Subcutaneous abdominal adipose tissue (tissue), 5 donors: ENCODE measurements around the gene FOXS1.

Source experiments
- H3K27ac ChIP-seq: one replicate; pipeline ENCODE4 v1.7.0; 2013; ENCODE audit warnings: low read depth, mild to moderate bottlenecking, inconsistent platforms, low read length, moderate library complexity
- H3K27me3 ChIP-seq, 5 donors: one replicate each; pipeline ENCODE4 v1.7.0; 2013; ENCODE audit warnings: low read length in 5 of 5, inconsistent platforms in 1 of 5; ENCODE audit not compliant: control insufficient read depth in 5 of 5, insufficient read depth in 4 of 5
- H3K36me3 ChIP-seq, 5 donors: one replicate each; pipeline ENCODE4 v1.7.0; 2013; ENCODE audit warnings: low read length in 5 of 5; ENCODE audit not compliant: control insufficient read depth in 5 of 5, insufficient read depth in 5 of 5
- H3K4me1 ChIP-seq, 5 donors: one replicate each; pipeline ENCODE4 v1.7.0; 2013; ENCODE audit warnings: low read length in 5 of 5, mild to moderate bottlenecking in 3 of 5, moderate library complexity in 1 of 5; ENCODE audit not compliant: control insufficient read depth in 5 of 5, insufficient read depth in 5 of 5
- H3K4me3 ChIP-seq, 5 donors: one replicate each; pipeline ENCODE4 v1.7.0; 2013; ENCODE audit warnings: low read length in 5 of 5, low read depth in 1 of 5
- H3K9ac ChIP-seq, 5 donors: one replicate each; pipeline ENCODE4 v1.7.0; 2013; ENCODE audit warnings: low read length in 5 of 5, mild to moderate bottlenecking in 4 of 5, moderate library complexity in 3 of 5
- H3K9me3 ChIP-seq, 5 donors: one replicate each; pipeline ENCODE4 v1.7.0; 2013; ENCODE audit warnings: low read length in 5 of 5; ENCODE audit not compliant: control insufficient read depth in 5 of 5
- donor health status: healthy.
- donor health status: healthy.
- donor health status: healthy.
- donor health status: healthy.
- donor health status: healthy.

Gene FOXS1

DNA sequence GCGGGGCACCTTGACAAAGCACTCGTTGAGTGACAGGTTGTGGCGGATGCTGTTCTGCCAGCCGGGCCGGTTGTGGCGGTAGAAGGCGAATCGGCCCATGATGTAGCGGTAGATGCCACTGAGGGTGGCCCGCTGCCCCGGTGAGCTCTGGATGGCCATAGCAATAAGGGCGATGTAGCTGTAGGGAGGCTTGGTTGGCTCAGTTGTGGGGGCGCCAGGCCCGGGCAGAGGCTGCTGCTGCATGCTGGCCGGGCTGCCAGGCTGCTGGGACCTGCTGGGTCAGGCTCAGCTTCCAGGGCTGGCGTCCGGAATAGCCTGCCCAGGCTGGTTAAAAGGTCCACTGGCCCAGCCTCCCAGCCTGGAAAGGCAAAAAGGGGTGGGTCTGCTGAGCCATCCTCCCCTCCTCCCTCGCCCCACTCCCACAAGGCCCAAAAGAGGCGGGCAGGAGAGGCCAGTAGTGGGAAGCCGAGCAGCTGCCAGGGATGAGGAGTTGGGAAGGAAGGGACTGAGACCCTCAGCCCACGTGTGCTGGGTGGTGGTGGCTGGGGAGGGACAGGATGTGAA is at the start of gene FOXS1:
FOXS1 (minus strand) TSS at position 305 of the 564 bp plus-strand sequence; CDS start at position 243, 62 bp downstream.
- peak within 1 kb of the TSS in 3 of 5 donors; percentile 44 to 54 (median 51) for H3K4me3 ChIP-seq

DNA sequence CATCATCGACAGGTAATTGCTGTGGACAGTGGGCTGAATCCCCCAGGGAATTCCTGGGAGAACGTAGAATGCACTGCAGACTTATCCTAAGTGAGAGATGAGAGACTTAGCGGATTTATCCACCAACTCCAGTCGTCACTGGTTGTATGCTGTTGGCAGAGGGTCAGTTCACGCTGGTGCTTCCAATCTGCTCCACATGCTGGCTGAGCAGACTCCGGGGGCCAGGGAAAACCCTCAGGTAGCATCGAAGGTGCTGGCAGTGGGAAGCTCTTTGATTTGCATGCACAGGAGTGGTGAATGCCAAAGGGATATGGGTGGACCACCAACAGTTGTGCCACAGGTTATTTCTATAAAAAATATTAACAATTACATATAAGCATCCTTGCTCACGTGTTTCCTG is 45.2 kb upstream of the FOXS1 start:
- Histone ChIP-seq H3K4me3 (no peak overlapping the region), H3K4me1 (peaks cover 4 to 12% (median 10%) of the 10 kb centered on the region in 5 donors)

More for the DNA sequence above, at the start of gene FOXS1:
- no peaks in the 10 kb centered on the region for H3K36me3 ChIP-seq
- no peaks in the 10 kb centered on the region for H3K9me3 ChIP-seq
- H3K27ac ChIP-seq, result no peak within 1 kb of the TSS
- H3K9ac ChIP-seq, result no peak within 1 kb of the TSS
- peaks cover 10 to 31% (median 26%) of the 10 kb centered on the region in 5 donors for H3K4me1 ChIP-seq
- peaks cover 14 to 20% (median 16%) of the 10 kb centered on the region in 5 donors for H3K27me3 ChIP-seq

DNA sequence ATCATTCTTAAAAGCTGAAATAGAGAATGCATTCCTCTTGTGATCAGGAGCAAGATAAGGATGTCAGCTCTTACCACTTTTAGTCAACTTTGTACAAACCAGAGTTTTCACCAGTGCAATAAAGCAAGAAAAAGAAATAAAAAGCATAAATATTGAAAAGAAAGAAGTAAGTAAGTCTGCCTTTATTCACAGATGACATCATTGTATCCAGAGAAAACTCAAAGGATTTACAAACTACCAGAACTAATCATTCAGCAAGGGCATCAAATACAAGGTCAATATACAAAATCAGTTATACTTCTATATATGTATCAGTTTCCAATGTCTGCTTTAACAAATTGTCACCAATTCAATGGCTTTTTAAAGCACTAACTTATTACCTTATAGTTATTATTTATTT is 38.4 kb upstream of the FOXS1 start:
- peaks cover 0 to 15% (median 10%) of the 10 kb centered on the region in 5 donors for H3K4me1 ChIP-seq
- H3K27me3 ChIP-seq, result no peaks in the 10 kb centered on the region
- H3K27ac ChIP-seq, result no peak overlapping the region
- no peak overlapping the region for H3K9ac ChIP-seq
- H3K4me3 ChIP-seq, result no peak overlapping the region
- H3K36me3 ChIP-seq, result no peaks in the 10 kb centered on the region
- no peaks in the 10 kb centered on the region for H3K9me3 ChIP-seq

More for the DNA sequence above, 45.2 kb upstream of the FOXS1 start:
- no peaks in the 10 kb centered on the region for H3K27me3 ChIP-seq
- H3K27ac ChIP-seq, result no peak overlapping the region
- H3K36me3 ChIP-seq, result no peaks in the 10 kb centered on the region
- H3K9me3 ChIP-seq, result no peaks in the 10 kb centered on the region
- no peak overlapping the region for H3K9ac ChIP-seq

DNA sequence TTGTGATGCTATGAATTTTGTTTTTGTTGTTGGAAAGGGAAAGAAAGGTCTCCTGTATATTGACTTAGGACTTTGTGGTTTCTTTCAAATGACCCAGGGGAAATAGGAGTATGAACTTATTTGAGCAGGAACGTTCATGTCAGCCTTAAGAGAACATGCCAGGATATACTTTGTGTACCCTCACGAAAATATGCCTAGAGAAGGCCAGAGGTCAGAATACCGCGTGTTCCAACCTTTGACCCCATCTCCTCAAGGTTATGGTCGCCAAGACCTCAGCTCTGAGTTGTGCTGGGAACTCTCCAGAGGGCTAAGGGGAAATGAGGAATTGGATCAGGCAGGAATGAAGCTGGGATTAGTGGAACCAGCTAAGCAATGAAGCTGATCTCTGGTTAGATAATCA is 36.5 kb upstream of the FOXS1 start:
- H3K4me1 ChIP-seq, result peaks cover 0 to 15% (median 10%) of the 10 kb centered on the region in 5 donors
- H3K9ac ChIP-seq, result no peak overlapping the region

DNA sequence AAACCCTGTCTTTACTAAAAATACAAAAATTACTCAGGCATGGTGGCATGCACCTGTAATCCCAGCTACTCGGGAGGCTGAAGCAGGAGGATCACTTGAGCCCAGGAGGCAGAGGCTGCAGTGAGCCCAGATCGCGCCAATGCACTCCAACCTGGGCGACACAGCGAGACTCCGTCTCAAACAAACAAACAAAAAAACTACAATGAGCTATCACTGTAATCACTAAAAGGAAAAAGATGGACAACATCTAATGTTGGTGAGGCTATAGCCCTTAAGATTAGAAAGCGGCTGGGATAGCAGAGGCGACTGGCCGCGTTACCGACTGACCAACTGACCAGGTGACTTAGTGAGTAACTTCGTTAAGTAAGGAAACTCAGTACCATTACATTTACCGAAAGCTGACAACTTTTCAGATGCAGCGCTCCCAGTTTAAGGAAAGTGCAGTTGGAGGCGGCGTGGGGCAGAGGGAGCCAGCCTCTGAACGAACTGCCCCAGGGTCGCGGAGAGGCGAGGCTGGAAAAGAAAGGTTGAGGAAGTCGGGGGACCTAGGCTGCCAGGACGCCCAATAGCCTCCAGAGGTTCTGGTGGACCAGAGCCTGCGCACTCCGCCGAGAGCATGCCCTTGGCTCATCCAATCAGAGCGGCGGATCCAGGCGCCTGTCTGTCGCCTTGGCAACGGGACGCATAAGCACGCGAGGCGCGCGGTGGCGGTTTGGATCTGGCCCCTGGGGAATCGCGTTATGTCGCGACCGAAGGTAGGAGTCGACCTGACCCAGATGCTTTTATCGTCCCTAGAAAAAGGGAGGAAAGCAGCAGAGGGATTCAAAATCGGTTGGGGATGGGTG is 34.0 kb upstream of the FOXS1 start:
- no peaks in the 10 kb centered on the region for H3K27me3 ChIP-seq
- H3K9me3 ChIP-seq, result peaks cover 0 to 2% (median 0%) of the 10 kb centered on the region in 5 donors
- peaks cover 0 to 15% (median 10%) of the 10 kb centered on the region in 5 donors for H3K4me1 ChIP-seq
- peak overlapping the region in 3 of 5 donors; percentile 14 to 73 (median 66) for H3K9ac ChIP-seq
- H3K36me3 ChIP-seq, result no peaks in the 10 kb centered on the region
- peak overlapping the region; percentile 68 to 84 (median 79) for H3K4me3 ChIP-seq
- no peak overlapping the region for H3K27ac ChIP-seq

More for the DNA sequence above, 36.5 kb upstream of the FOXS1 start:
- Histone ChIP-seq H3K27me3 (no peaks in the 10 kb centered on the region), H3K4me3 (no peak overlapping the region), H3K36me3 (no peaks in the 10 kb centered on the region), H3K27ac (no peak overlapping the region), H3K9me3 (peaks cover 0 to 2% (median 0%) of the 10 kb centered on the region in 5 donors)

DNA sequence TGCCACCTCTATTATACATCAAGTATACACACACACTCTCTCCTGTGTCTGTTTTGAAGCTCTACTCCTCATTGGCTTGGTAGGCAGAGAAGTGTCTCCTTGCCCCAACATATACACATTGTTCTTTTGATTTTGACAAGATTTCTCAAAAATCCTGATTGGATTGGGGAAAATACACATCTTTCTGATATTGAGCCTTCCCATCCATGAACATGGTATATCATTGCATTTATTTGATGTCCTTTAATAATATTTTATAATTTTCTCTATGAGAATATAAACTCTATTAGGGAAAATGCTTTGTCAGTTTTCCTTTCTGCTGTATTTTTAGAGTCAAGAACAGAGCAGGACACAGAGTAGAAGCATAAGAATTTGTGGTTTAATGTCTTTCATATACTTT is 32.3 kb upstream of the FOXS1 start:
- H3K27ac ChIP-seq, result no peak overlapping the region
- no peaks in the 10 kb centered on the region for H3K36me3 ChIP-seq
- no peak overlapping the region for H3K4me3 ChIP-seq
- peaks cover 0 to 2% (median 0%) of the 10 kb centered on the region in 5 donors for H3K9me3 ChIP-seq
- no peaks in the 10 kb centered on the region for H3K27me3 ChIP-seq
- H3K4me1 ChIP-seq, result peaks cover 0 to 15% (median 10%) of the 10 kb centered on the region in 5 donors
- H3K9ac ChIP-seq, result no peak overlapping the region

DNA sequence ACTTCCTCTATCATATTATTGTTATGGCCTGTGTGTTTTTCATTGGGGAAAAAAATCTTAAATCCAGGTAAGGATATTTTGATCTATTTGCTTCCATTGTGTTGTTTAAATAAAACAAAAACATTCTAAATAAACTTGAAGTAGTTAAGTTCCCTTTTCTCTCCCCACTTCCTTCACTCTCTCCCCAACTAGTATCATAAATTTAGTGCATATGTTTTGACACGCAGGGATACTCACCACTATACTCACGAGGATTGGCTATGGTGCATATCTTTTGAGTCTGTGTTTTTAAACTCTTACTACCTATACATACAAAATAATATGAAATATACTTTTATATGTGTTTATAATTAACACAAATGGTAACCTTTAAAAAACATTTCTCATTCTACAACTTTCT is 30.3 kb upstream of the FOXS1 start:
- peaks cover 0 to 20% (median 16%) of the 10 kb centered on the region in 5 donors for H3K4me1 ChIP-seq
- H3K27ac ChIP-seq, result no peak overlapping the region
- H3K36me3 ChIP-seq, result no peaks in the 10 kb centered on the region

DNA sequence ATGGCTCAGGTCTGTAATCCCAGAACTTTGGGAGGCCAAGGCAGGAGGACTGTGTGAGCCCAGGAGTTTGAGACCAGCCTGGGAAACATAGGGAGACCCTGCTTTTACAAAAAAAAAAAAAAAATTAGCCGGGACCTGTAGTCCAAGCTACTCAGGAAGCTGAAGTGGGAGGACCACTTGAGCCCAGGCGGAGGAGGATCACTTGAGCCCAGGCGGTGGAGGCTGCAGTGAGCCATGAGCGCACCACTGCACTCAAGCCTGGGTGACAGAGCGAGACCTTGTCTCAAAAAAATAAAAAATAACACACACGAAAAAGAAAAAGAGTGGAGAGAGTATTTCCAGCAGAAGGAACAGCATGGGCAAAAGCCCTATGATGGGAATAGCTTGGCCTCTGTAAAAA is 27.0 kb upstream of the FOXS1 start:
- Histone ChIP-seq H3K27ac (no peak overlapping the region), H3K4me1 (peaks cover 3 to 22% (median 19%) of the 10 kb centered on the region in 5 donors), H3K27me3 (peaks cover 0 to 9% (median 0%) of the 10 kb centered on the region in 5 donors), H3K36me3 (no peaks in the 10 kb centered on the region), H3K9ac (no peak overlapping the region), H3K9me3 (no peaks in the 10 kb centered on the region), H3K4me3 (no peak overlapping the region)

More for the DNA sequence above, 30.3 kb upstream of the FOXS1 start:
- Histone ChIP-seq H3K4me3 (no peak overlapping the region), H3K9ac (no peak overlapping the region), H3K27me3 (peaks cover 0 to 4% (median 0%) of the 10 kb centered on the region in 5 donors), H3K9me3 (peaks cover 0 to 2% (median 0%) of the 10 kb centered on the region in 5 donors)

DNA sequence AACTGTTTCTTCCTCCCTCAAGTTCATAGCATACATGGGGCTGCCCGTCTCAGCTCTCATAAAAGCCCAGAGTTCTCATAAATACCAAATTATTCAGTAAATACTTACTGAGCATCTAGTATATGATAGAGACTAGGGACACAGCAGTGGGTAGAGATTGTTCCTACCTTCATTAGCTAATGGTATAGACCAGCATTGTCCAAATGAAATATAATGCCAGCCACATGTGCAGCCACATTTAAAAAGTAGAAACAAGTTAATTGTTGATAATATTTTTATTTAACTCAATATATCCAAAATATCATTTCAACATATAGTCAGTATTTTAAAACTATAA is 26.2 kb upstream of the FOXS1 start:
- no peaks in the 10 kb centered on the region for H3K36me3 ChIP-seq
- peaks cover 3 to 22% (median 19%) of the 10 kb centered on the region in 5 donors for H3K4me1 ChIP-seq
- H3K9ac ChIP-seq, result no peak overlapping the region
- no peak overlapping the region for H3K27ac ChIP-seq
- H3K27me3 ChIP-seq, result peaks cover 0 to 9% (median 0%) of the 10 kb centered on the region in 5 donors
- H3K9me3 ChIP-seq, result no peaks in the 10 kb centered on the region
- no peak overlapping the region for H3K4me3 ChIP-seq
